Tibial nerve (tissue), 4 donors: ENCODE results near the gene PCF11. TPM values are rescaled to one million over a fixed set of nuclear protein-coding genes. Genes with fewer than 3 reads are reported as not detected.
A peak's percentile ranks its signal among the peaks of the same experiment; 100 is the strongest.

ENCODE experiments used
- DNase-seq, 2 donors: peaks; one replicate each; pipeline ENCODE4 v3.0.0-alpha.2; 2019; ENCODE audit warnings: low spot score in 2 of 2
- H3K27ac ChIP-seq, 4 donors: fragments of 200-600 bp; sonication (generic) in 3 of 4; one replicate each; pipeline ENCODE4 v1.5.1; 2017 to 2019; ENCODE audit warnings: mild to moderate bottlenecking in 1 of 4
- H3K27me3 ChIP-seq, 2 donors: fragments of 200-600 bp; sonication (generic) in 1 of 2; one replicate each; pipeline versions ENCODE4 v1.5.1 to v1.6.0; 2017 to 2019
- H3K36me3 ChIP-seq, 3 donors: fragments of 200-600 bp; sonication (generic); one replicate each; pipeline ENCODE4 v1.5.1; 2018 to 2019
- H3K4me1 ChIP-seq, 4 donors: fragments of 200-600 bp; sonication (generic) in 3 of 4; one replicate each; pipeline ENCODE4 v1.5.1; 2017 to 2019
- H3K4me3 ChIP-seq, 4 donors: fragments of 200-600 bp; sonication (generic) in 3 of 4; one replicate each; pipeline ENCODE4 v1.5.1; 2017 to 2019; ENCODE audit warnings: mild to moderate bottlenecking in 1 of 4, moderate library complexity in 1 of 4
- H3K9me3 ChIP-seq, 4 donors: fragments of 200-600 bp; sonication (generic) in 3 of 4; one replicate each; pipeline ENCODE4 v1.5.1; 2017 to 2019
- EP300 ChIP-seq, 2 donors: sonication (generic); formaldehyde crosslinking; IDR thresholded peaks; one replicate each; pipeline ENCODE4 v1.6.1; 2017; ENCODE audit warnings: antibody characterized with exemption in 2 of 2, mild to moderate bottlenecking in 1 of 2
- POLR2A ChIP-seq, 2 donors: fragments of 450-650 bp; IDR thresholded peaks; one replicate each; pipeline ENCODE4 v1.6.1; 2017; ENCODE audit warnings: antibody characterized with exemption in 2 of 2, mild to moderate bottlenecking in 2 of 2, moderate library complexity in 2 of 2
- WGBS, 2 donors: methylation state at CpG; one replicate each; pipeline ENCODE4 v1.1.5; 2018; 5-methylcytosine and 5-hydroxymethylcytosine counted together
- total RNA-seq, 4 donors: library from RNA; depleted of rRNA; stranded (reverse); fragments of >200 nt; gene quantifications; one replicate each; pipeline ENCODE4 v1.1.0, GENCODE V29; 2016
- TF ChIP-seq, protein P1 (sequence below), 5 experiments: fragments of 200-600 bp in 3 of 5; fragments of 450-650 bp in 2 of 5; sonication (generic) in 3 of 5; IDR thresholded peaks; one replicate each; pipeline ENCODE4 v1.5.1; 2016 to 2019; ENCODE audit warnings: antibody characterized with exemption in 5 of 5, mild to moderate bottlenecking in 3 of 5, moderate library complexity in 2 of 5

Gene PCF11
- total RNA-seq, 4 donors from 2014 or later, result 88.5 to 145 (median 126) TPM

- Histone ChIP-seq H3K4me1 (peaks cover 0 to 24% (median 11%) of the 10 kb centered on the region in 4 donors), H3K9me3 (no peaks in the 10 kb centered on the region), H3K4me3 (no peak overlapping the region), H3K27ac (peak overlapping the region in 2 of 4 donors; percentile 37 to 66), H3K36me3 (no peaks in the 10 kb centered on the region), H3K27me3 (no peaks in the 10 kb centered on the region)
- TF ChIP-seq POLR2A (IDR thresholded peaks at IDR 0.05) (no peak), EP300 (IDR thresholded peaks at IDR 0.05) (no peak)
- TF ChIP-seq, protein P1, sequence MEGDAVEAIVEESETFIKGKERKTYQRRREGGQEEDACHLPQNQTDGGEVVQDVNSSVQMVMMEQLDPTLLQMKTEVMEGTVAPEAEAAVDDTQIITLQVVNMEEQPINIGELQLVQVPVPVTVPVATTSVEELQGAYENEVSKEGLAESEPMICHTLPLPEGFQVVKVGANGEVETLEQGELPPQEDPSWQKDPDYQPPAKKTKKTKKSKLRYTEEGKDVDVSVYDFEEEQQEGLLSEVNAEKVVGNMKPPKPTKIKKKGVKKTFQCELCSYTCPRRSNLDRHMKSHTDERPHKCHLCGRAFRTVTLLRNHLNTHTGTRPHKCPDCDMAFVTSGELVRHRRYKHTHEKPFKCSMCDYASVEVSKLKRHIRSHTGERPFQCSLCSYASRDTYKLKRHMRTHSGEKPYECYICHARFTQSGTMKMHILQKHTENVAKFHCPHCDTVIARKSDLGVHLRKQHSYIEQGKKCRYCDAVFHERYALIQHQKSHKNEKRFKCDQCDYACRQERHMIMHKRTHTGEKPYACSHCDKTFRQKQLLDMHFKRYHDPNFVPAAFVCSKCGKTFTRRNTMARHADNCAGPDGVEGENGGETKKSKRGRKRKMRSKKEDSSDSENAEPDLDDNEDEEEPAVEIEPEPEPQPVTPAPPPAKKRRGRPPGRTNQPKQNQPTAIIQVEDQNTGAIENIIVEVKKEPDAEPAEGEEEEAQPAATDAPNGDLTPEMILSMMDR (IDR thresholded peaks at IDR 0.05), result no peak
- 93 to 94% methylated on average over 3 of the region's 3 CpGs for WGBS, 2 donors
- no peak for DNase-seq
Measured at GRCh38 chr11:83116015-83116641, 40.8 kb upstream of the PCF11 start.

DNA sequence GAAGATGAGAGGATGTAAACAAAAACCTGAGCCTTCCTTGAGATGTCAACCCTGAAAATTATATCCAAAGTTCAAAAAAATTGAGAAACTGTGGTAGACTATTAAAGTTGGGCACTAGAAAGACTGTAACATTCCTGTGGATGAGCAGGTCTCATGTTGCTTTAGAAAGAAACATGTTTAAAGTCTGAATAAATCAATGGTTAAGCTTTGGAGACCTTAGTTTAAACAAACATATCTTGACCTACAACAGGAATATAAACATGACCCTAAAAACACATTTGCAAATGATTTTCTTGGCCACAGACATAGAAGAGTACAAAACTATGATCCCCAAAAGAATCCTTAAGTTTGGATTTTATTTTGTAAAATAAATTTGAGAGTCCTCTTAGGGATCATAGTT lies 38.1 kb upstream of the PCF11 start:
- H3K4me1 ChIP-seq, result peaks cover 0 to 24% (median 9%) of the 10 kb centered on the region in 4 donors
- no peak overlapping the region for H3K4me3 ChIP-seq
- DNase-seq, result no peak
- H3K27ac ChIP-seq, result peak overlapping the region in 1 of 4 donors; percentile 48
- no peaks in the 10 kb centered on the region for H3K9me3 ChIP-seq
- no peaks in the 10 kb centered on the region for H3K27me3 ChIP-seq
- TF ChIP-seq, protein P1 (IDR thresholded peaks at IDR 0.05), result no peak
- TF ChIP-seq EP300 (IDR thresholded peaks at IDR 0.05), result no peak
- no peak for TF ChIP-seq POLR2A (IDR thresholded peaks at IDR 0.05)
- H3K36me3 ChIP-seq, result no peaks in the 10 kb centered on the region

- WGBS, 2 donors, result 63 to 78% methylated on average over 3 of the region's 3 CpGs
- Histone ChIP-seq H3K9me3 (no peaks in the 10 kb centered on the region), H3K4me1 (peaks cover 0 to 24% (median 9%) of the 10 kb centered on the region in 4 donors), H3K4me3 (no peak overlapping the region), H3K27me3 (no peaks in the 10 kb centered on the region), H3K27ac (peak overlapping the region in 1 of 4 donors; percentile 48), H3K36me3 (no peaks in the 10 kb centered on the region)
- TF ChIP-seq POLR2A (IDR thresholded peaks at IDR 0.05) (no peak), EP300 (IDR thresholded peaks at IDR 0.05) (no peak)
- TF ChIP-seq, protein P1 (IDR thresholded peaks at IDR 0.05), result no peak
- DNase-seq, result no peak
Measured at GRCh38 chr11:83119216-83119615, 37.7 kb upstream of the PCF11 start.

DNA sequence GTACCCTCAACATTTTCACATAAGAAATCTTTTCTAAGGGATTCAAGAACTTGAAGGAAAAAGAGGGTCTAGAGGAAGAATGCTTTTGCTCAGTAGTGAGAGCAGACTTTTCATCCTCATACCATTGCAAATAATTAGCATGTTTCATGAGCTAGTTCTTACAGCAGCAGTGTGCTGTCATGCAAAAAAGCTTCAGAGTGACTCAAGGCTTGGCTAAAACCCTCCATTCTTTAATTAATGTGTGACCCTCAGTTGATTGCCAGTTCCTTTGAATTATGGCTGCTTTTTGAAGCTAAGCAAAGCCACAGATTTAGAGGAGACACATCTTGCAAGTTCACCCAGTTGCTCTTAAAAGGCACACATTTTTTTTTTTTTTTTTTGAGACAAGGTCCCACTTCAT lies 36.6 kb upstream of the PCF11 start:
- no peak overlapping the region for H3K27ac ChIP-seq
- no peaks in the 10 kb centered on the region for H3K36me3 ChIP-seq
- H3K27me3 ChIP-seq, result no peaks in the 10 kb centered on the region
- peaks cover 0 to 22% (median 9%) of the 10 kb centered on the region in 4 donors for H3K4me1 ChIP-seq
- no peaks in the 10 kb centered on the region for H3K9me3 ChIP-seq
- TF ChIP-seq EP300 (IDR thresholded peaks at IDR 0.05) (no peak), POLR2A (IDR thresholded peaks at IDR 0.05) (no peak)
- TF ChIP-seq, protein P1 (IDR thresholded peaks at IDR 0.05), result no peak
- no peak for DNase-seq
- H3K4me3 ChIP-seq, result no peak overlapping the region

- TF ChIP-seq, protein P1 (IDR thresholded peaks at IDR 0.05), result no peak
- TF ChIP-seq EP300 (IDR thresholded peaks at IDR 0.05) (no peak), POLR2A (IDR thresholded peaks at IDR 0.05) (no peak)
- Histone ChIP-seq H3K36me3 (no peaks in the 10 kb centered on the region), H3K27me3 (no peaks in the 10 kb centered on the region), H3K4me1 (peaks cover 0 to 11% (median 6%) of the 10 kb centered on the region in 4 donors), H3K27ac (no peak overlapping the region), H3K9me3 (no peaks in the 10 kb centered on the region), H3K4me3 (no peak overlapping the region)
- DNase-seq, result no peak
Measured at GRCh38 chr11:83122050-83122449, 34.9 kb upstream of the PCF11 start.
